ENCODE results near the gene LSS.

The LSS gene

DNA sequence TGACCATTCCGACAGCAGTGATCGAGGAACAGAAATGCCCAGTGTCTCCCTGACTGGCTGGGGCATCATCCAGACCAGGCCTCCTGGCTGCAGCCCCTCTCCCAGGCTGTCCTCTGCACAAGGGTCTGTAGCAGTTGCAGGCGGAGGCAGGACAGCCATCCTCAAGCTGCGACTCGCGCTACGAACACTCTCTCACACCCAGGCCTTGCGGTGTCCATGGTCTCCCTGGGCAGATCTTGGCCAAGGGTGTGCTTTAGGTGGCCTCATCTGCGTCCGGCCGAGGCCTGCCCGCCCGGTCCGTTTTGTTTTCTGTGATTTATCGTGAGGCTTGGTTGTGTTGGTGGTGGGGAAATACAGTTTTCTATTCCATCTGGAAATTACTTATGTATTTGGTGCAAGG lies 88.9 kb downstream of the LSS start:
- TF ChIP-seq ZNF274 (IDR thresholded peaks at IDR 0.05; ENCODE audit: low read depth, low read length) = no peak
- H3K4me3 ChIP-seq (ENCODE audit: low read length) = no peak overlapping the region

- TF ChIP-seq ZNF274 (IDR thresholded peaks at IDR 0.05; ENCODE audit: low read depth, low read length) = no peak
- no peak overlapping the region for H3K4me3 ChIP-seq (ENCODE audit: low read length)
Observed at GRCh38 chr21:46138383-46138970, 90.1 kb downstream of the LSS start.

Measured in GM08714 (cell line).